Tibial artery (tissue), 4 donors: Measurements from ENCODE around the gene TGFBR1.

Source experiments
- DNase-seq, 2 donors: peaks; one replicate each; pipeline ENCODE4 v3.0.0-alpha.2; 2019
- H3K27ac ChIP-seq, 2 donors: fragments of 200-600 bp; sonication (generic) in 1 of 2; 1 replicate in 1 of 2; 2 replicates in 1 of 2; pipeline ENCODE4 v1.5.1; 2018 to 2019; ENCODE audit warnings: mild to moderate bottlenecking in 1 of 2
- H3K27me3 ChIP-seq, 2 donors: fragments of 200-600 bp; sonication (generic) in 1 of 2; one replicate each; pipeline versions ENCODE4 v1.5.1 to v1.6.0; 2016 to 2019
- H3K36me3 ChIP-seq, 3 donors: fragments of 200-600 bp; sonication (generic) in 2 of 3; one replicate each; pipeline ENCODE4 v1.5.1; 2016 to 2019; ENCODE audit warnings: mild to moderate bottlenecking in 2 of 3
- H3K4me1 ChIP-seq, 4 donors: fragments of 200-600 bp; sonication (generic) in 2 of 4; 1 replicate in 3 of 4; 2 replicates in 1 of 4; pipeline ENCODE4 v1.5.1; 2016 to 2019
- H3K4me3 ChIP-seq, 2 donors: fragments of 200-600 bp; sonication (generic) in 1 of 2; 1 replicate in 1 of 2; 2 replicates in 1 of 2; pipeline ENCODE4 v1.5.1; 2018 to 2019; ENCODE audit warnings: mild to moderate bottlenecking in 2 of 2
- H3K9me3 ChIP-seq, 3 donors: fragments of 200-600 bp; sonication (generic) in 1 of 3; one replicate each; pipeline ENCODE4 v1.5.1; 2016 to 2019
- intact Hi-C: fragments of 100-400 bp; cut with DNase I; formaldehyde crosslinking; loops from one replicate; pipeline ENCODE4 v1.15.0; 2023; ENCODE audit warnings: low total_unique reads
- TF ChIP-seq, protein P1 (sequence below), 2 experiments: fragments of 200-600 bp in 1 of 2; fragments of 450-650 bp in 1 of 2; IDR thresholded peaks; one replicate each; pipeline ENCODE4 v1.5.1; 2017 to 2019; ENCODE audit warnings: antibody characterized with exemption in 2 of 2, mild to moderate bottlenecking in 1 of 2, moderate library complexity in 1 of 2

The TGFBR1 gene

DNA sequence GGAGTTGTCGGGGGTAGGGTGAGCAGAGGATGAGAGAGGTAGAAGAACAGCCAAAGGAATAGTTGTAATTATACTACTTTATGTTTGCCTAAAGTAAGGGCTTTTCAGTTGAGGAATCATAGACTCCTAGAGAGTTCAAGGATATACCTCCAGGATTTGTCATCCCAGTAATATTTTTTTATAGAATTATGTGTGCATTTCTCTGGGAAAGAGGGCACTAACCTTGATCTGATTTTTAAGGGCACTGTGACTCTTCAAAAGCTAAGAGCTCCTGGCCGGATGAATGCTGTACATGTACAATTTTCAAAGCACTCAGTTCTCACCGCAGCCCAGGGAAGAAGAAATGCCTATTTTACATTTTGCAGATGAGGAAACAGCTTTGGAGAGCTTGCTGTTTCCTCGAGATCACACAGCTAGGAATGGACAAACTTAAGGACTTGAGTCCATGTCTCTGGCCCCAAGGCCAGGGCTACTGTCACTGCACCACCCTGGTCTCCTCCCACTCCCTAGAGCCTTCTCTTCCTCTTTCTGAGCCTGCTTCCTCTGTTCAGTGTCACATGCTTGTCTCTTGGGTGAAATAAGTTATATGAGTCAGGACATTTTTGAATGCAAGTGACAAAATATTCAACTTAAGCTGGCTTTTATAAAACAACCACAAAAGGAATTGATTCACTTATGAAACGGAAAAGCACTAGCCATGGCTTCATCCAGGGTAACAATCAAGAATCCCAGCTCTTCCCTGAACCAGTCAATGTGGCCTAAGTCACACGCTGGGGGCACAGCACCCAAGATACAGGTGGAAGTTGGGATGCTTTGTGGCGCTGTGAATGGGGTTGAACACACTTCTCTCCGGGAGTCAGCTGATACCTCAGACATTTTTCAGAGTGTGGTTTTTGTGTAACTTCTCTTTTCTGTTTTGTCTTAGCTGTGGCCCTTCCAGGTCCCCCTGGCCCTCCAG is 45.7 kb upstream of the TGFBR1 start:
- intact Hi-C loops, result no loop called here
- H3K4me3 ChIP-seq, result no peak overlapping the region
- H3K27me3 ChIP-seq, result no peaks in the 10 kb centered on the region
- TF ChIP-seq, protein P1, sequence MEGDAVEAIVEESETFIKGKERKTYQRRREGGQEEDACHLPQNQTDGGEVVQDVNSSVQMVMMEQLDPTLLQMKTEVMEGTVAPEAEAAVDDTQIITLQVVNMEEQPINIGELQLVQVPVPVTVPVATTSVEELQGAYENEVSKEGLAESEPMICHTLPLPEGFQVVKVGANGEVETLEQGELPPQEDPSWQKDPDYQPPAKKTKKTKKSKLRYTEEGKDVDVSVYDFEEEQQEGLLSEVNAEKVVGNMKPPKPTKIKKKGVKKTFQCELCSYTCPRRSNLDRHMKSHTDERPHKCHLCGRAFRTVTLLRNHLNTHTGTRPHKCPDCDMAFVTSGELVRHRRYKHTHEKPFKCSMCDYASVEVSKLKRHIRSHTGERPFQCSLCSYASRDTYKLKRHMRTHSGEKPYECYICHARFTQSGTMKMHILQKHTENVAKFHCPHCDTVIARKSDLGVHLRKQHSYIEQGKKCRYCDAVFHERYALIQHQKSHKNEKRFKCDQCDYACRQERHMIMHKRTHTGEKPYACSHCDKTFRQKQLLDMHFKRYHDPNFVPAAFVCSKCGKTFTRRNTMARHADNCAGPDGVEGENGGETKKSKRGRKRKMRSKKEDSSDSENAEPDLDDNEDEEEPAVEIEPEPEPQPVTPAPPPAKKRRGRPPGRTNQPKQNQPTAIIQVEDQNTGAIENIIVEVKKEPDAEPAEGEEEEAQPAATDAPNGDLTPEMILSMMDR (IDR thresholded peaks at IDR 0.05), result no peak
- no peaks in the 10 kb centered on the region for H3K9me3 ChIP-seq
- H3K36me3 ChIP-seq, result peaks cover 36 to 63% (median 53%) of the 10 kb centered on the region in 3 donors
- DNase-seq, result peak in 1 of 2 donors; percentile 36
- peaks cover 0 to 13% (median 0%) of the 10 kb centered on the region in 4 donors for H3K4me1 ChIP-seq
- peak overlapping the region; percentile 38 to 50 for H3K27ac ChIP-seq

DNA sequence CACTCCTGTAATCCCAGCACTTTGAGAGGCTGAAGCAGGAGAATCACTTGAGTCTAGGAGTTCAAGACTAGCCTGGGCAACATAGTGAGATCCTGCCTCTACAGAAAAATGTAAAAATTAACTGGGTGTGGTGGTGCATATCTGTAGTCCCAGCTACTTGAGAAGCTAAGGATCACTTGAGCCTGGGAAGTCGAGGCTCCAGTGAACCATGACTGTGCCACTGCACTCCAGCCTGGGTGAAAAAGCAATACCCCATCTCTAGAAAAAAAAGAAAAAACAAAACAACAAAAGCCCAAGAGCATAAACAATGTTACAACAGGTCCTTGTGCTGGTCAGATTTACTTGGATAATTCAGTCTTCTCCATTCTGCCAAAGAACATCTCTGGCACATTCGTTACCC is 44.3 kb upstream of the TGFBR1 start:
- intact Hi-C loops, result no loop called here
- peaks cover 0 to 13% (median 0%) of the 10 kb centered on the region in 4 donors for H3K4me1 ChIP-seq
- TF ChIP-seq, protein P1 (IDR thresholded peaks at IDR 0.05), result no peak
- peaks cover 29 to 62% (median 53%) of the 10 kb centered on the region in 3 donors for H3K36me3 ChIP-seq
- no peaks in the 10 kb centered on the region for H3K9me3 ChIP-seq
- H3K4me3 ChIP-seq, result no peak overlapping the region
- no peaks in the 10 kb centered on the region for H3K27me3 ChIP-seq
- H3K27ac ChIP-seq, result no peak overlapping the region
- no peak for DNase-seq

GRCh38 chr9:99062549-99062948 is 42.4 kb upstream of the TGFBR1 start:
- peaks cover 0 to 13% (median 0%) of the 10 kb centered on the region in 4 donors for H3K4me1 ChIP-seq
- no peaks in the 10 kb centered on the region for H3K27me3 ChIP-seq
- no peaks in the 10 kb centered on the region for H3K9me3 ChIP-seq
- H3K27ac ChIP-seq, result no peak overlapping the region
- H3K4me3 ChIP-seq, result no peak overlapping the region
- no peak for DNase-seq
- TF ChIP-seq, protein P1 (IDR thresholded peaks at IDR 0.05), result no peak
- intact Hi-C loops, result no loop called here
- H3K36me3 ChIP-seq, result peaks cover 31 to 60% (median 44%) of the 10 kb centered on the region in 3 donors

DNA sequence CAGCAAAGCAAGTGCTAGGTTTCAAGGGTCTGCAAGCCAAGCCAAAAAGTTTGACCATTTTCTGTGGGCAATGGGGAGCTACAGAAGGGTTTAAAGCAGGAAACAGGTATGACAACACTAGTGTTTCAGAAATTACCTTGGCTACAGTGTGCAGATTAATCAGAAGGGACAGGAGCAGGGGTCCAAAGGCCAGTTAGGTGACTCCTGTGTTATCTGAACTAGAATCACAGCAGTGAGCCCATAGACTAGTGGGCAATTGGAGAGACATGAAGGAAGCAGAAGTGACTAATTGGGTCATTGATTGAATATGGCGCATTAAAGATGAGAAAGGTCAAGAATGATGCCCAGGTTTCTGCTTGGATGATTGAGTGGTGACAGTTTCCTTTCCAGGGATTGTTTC is 41.4 kb upstream of the TGFBR1 start:
- no peak for DNase-seq
- Histone ChIP-seq H3K36me3 (peaks cover 34 to 62% (median 42%) of the 10 kb centered on the region in 3 donors), H3K27me3 (no peaks in the 10 kb centered on the region), H3K9me3 (no peaks in the 10 kb centered on the region), H3K27ac (no peak overlapping the region), H3K4me3 (no peak overlapping the region), H3K4me1 (peaks cover 0 to 12% (median 0%) of the 10 kb centered on the region in 4 donors)
- TF ChIP-seq, protein P1 (IDR thresholded peaks at IDR 0.05), result no peak
- intact Hi-C loops, result no loop called here

DNA sequence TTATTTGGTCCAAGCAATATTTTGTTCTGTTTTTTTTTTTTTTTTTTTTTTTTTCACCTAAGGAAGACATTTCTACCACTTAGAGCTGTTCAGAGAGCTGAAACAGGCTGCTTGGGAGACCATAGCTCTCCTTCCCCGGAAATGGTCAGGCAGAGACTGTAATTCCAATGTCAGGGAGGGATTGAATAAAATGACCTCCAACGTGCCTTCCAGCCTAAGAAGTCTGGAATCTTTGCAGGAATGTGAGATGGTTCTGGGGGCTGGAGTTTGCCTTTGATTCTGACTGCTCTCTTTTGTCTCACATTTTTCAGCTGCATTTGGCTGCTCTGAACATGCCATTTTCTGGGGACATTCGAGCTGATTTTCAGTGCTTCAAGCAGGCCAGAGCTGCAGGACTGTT is 38.3 kb upstream of the TGFBR1 start:
- Histone ChIP-seq H3K36me3 (peaks cover 32 to 51% (median 42%) of the 10 kb centered on the region in 3 donors), H3K27ac (peak overlapping the region in 1 of 2 donors; percentile 16), H3K9me3 (no peaks in the 10 kb centered on the region), H3K4me3 (no peak overlapping the region), H3K4me1 (peaks cover 0 to 24% (median 8%) of the 10 kb centered on the region in 4 donors), H3K27me3 (no peaks in the 10 kb centered on the region)
- DNase-seq, result no peak
- TF ChIP-seq, protein P1 (IDR thresholded peaks at IDR 0.05), result no peak
- intact Hi-C loops, result no loop called here
